H1 (cell line): Measurements from ENCODE around the gene ACKR2. TPM values are rescaled to one million over a fixed set of nuclear protein-coding genes. Genes with fewer than 3 reads are reported as not detected.
A peak's percentile ranks its signal among the peaks of the same experiment; 100 is the strongest.

ENCODE experiments used
- CTCF ChIA-PET: fragments of 300-600 bp; sonication (Branson Sonifier 250); formaldehyde crosslinking; loops from one replicate; lab custom pipeline; 2021; ENCODE audit not compliant: partially characterized antibody; lab: Charles Lee
- POLR2A ChIA-PET: fragments of 300-600 bp; sonication (Branson Sonifier 250); formaldehyde crosslinking; loops from one replicate; lab custom pipeline; 2021; ENCODE audit warnings: inconsistent platforms; ENCODE audit not compliant: partially characterized antibody; lab: Charles Lee
- DNase-seq, 2 experiments: peaks; one replicate each; pipeline versions ENCODE4 v3.0.0 to v3.0.0-alpha.2; 2010 to 2022; ENCODE audit warnings: low spot score in 2 of 2, low read depth in 1 of 2, mixed read lengths in 1 of 2
- FAIRE-seq: peaks from 2 replicates; lab custom pipeline; 2011; peaks lifted over from hg19 to GRCh38; lab: Jason Lieb, UNC
- H2AFZ ChIP-seq: 2 replicates; pipeline ENCODE4 v1.8.1; 2012; ENCODE audit warnings: low read length, inconsistent platforms
- H2AK5ac ChIP-seq: 2 replicates; pipeline ENCODE4 v1.6.1; 2013; ENCODE audit warnings: low read depth, low read length
- H2BK120ac ChIP-seq: replicated peaks from 2 replicates; pipeline ENCODE3; 2013; ENCODE audit warnings: low read depth, low read length, inconsistent platforms
- H2BK12ac ChIP-seq: 2 replicates; pipeline ENCODE4 v1.6.1; 2013; ENCODE audit warnings: low read depth, low read length
- H2BK15ac ChIP-seq: 2 replicates; pipeline ENCODE4 v1.6.1; 2013; ENCODE audit warnings: low read length
- H2BK20ac ChIP-seq: 2 replicates; pipeline ENCODE4 v1.6.1; 2013; ENCODE audit warnings: low read length
- H2BK5ac ChIP-seq: 2 replicates; pipeline ENCODE4 v1.6.1; 2013; ENCODE audit warnings: low read depth, low read length
- H3K14ac ChIP-seq: 2 replicates; pipeline ENCODE4 v1.6.1; 2013; ENCODE audit warnings: inconsistent platforms; ENCODE audit not compliant: insufficient read length
- H3K18ac ChIP-seq: 2 replicates; pipeline ENCODE4 v1.6.1; 2013; ENCODE audit warnings: low read length; ENCODE audit errors: extremely low read depth
- H3K23ac ChIP-seq: 2 replicates; pipeline ENCODE4 v1.6.1; 2013; ENCODE audit warnings: inconsistent platforms; ENCODE audit not compliant: insufficient read length
- H3K23me2 ChIP-seq: 2 replicates; pipeline ENCODE4 v1.6.1; 2013; ENCODE audit warnings: low read depth, low read length
- H3K27ac ChIP-seq: 2 replicates; pipeline ENCODE4 v1.6.1; 2011; ENCODE audit warnings: low read depth, low read length, inconsistent platforms
- H3K27me3 ChIP-seq, 4 experiments: replicated peaks in 1 of 4; 1 replicate in 1 of 4; 2 replicates in 3 of 4; pipeline versions ENCODE4 v1.6.1 to v1.8.1; 2011 to 2013; ENCODE audit warnings: low read length in 3 of 4, mild to moderate bottlenecking in 3 of 4, inconsistent platforms in 2 of 4, mixed read lengths in 2 of 4, moderate library complexity in 1 of 4; ENCODE audit not compliant: control insufficient read depth in 3 of 4, insufficient read depth in 3 of 4; ENCODE audit errors: extremely low read depth in 1 of 4
- H3K36me3 ChIP-seq, 4 experiments: 2 replicates each; pipeline versions ENCODE4 v1.6.1 to v1.8.1; 2011 to 2013; ENCODE audit warnings: mild to moderate bottlenecking in 4 of 4, low read length in 3 of 4, moderate library complexity in 2 of 4, control low read depth in 1 of 4, inconsistent platforms in 1 of 4; ENCODE audit not compliant: insufficient read depth in 4 of 4, control insufficient read depth in 2 of 4
- H3K4ac ChIP-seq: replicated peaks from 2 replicates; pipeline ENCODE3; 2013; ENCODE audit warnings: low read length, low read depth, mixed read lengths, inconsistent platforms; ENCODE audit not compliant: insufficient read length
- H3K4me1 ChIP-seq, 4 experiments: replicated peaks in 1 of 4; 1 replicate in 1 of 4; 2 replicates in 3 of 4; pipeline versions ENCODE4 v1.6.1 to v1.8.1; 2011 to 2013; ENCODE audit warnings: low read length in 3 of 4, inconsistent platforms in 2 of 4, mixed read lengths in 1 of 4; ENCODE audit not compliant: insufficient read depth in 4 of 4, control insufficient read depth in 3 of 4
- H3K4me2 ChIP-seq, 2 experiments: 2 replicates each; pipeline versions ENCODE4 v1.6.1 to v1.8.1; 2011 to 2013; ENCODE audit warnings: low read depth in 2 of 2, low read length in 2 of 2, control low read depth in 1 of 2, inconsistent platforms in 1 of 2, mild to moderate bottlenecking in 1 of 2; ENCODE audit not compliant: insufficient read depth in 1 of 2
- H3K4me3 ChIP-seq, 4 experiments: fragments of 200-600, 300-600 bp in 1 of 4; sonication (generic), shearing (Covaris generic), sonication (Bioruptor Twin) in 1 of 4; 2 replicates each; pipeline versions ENCODE4 v1.5.1 to v1.8.1; 2011 to 2016; ENCODE audit warnings: low read length in 4 of 4, low read depth in 3 of 4, control low read depth in 2 of 4, inconsistent platforms in 2 of 4, mild to moderate bottlenecking in 2 of 4, mixed read lengths in 1 of 4, moderate library complexity in 1 of 4; ENCODE audit not compliant: insufficient read depth in 2 of 4; ENCODE audit errors: extremely low read depth in 1 of 4
- H3K56ac ChIP-seq: replicated peaks from 2 replicates; pipeline ENCODE3; 2013; ENCODE audit warnings: low read depth, mild to moderate bottlenecking, mixed read lengths, low read length, inconsistent platforms; ENCODE audit not compliant: insufficient read length
- H3K79me1 ChIP-seq: 2 replicates; pipeline ENCODE4 v1.6.1; 2013; ENCODE audit warnings: low read depth, low read length, control low read depth
- H3K79me2 ChIP-seq, 2 experiments: 2 replicates each; pipeline versions ENCODE4 v1.6.1 to v1.8.1; 2012 to 2013; ENCODE audit warnings: low read length in 2 of 2, mild to moderate bottlenecking in 2 of 2, inconsistent platforms in 1 of 2; ENCODE audit not compliant: insufficient read depth in 2 of 2, control insufficient read depth in 1 of 2
- H3K9ac ChIP-seq, 4 experiments: replicated peaks in 1 of 4; 1 replicate in 1 of 4; 2 replicates in 3 of 4; pipeline versions ENCODE4 v1.6.1 to v1.8.1; 2011 to 2013; ENCODE audit warnings: low read depth in 3 of 4, low read length in 3 of 4, control low read depth in 2 of 4, mild to moderate bottlenecking in 2 of 4, moderate library complexity in 2 of 4, inconsistent platforms in 1 of 4; ENCODE audit errors: extremely low read depth in 1 of 4
- H3K9me3 ChIP-seq, 2 experiments: 2 replicates each; pipeline versions ENCODE4 v1.6.1 to v1.8.1; 2012 to 2013; ENCODE audit warnings: mild to moderate bottlenecking in 2 of 2, moderate library complexity in 2 of 2, control low read depth in 1 of 2, inconsistent platforms in 1 of 2, low read depth in 1 of 2, low read length in 1 of 2, mixed read lengths in 1 of 2; ENCODE audit not compliant: insufficient read depth in 2 of 2
- H4K20me1 ChIP-seq, 2 experiments: replicated peaks in 1 of 2; 2 replicates each; pipeline versions ENCODE3 to v1.8.1; 2011 to 2013; ENCODE audit warnings: inconsistent platforms in 2 of 2, low read length in 2 of 2, mild to moderate bottlenecking in 1 of 2; ENCODE audit not compliant: insufficient read depth in 2 of 2, control insufficient read depth in 1 of 2
- H4K5ac ChIP-seq: 2 replicates; pipeline ENCODE4 v1.6.1; 2013; ENCODE audit warnings: low read length, low read depth, mixed read lengths, inconsistent platforms; ENCODE audit not compliant: insufficient read length
- H4K8ac ChIP-seq: 2 replicates; pipeline ENCODE4 v1.8.0; 2013; ENCODE audit warnings: mild to moderate bottlenecking, moderate library complexity, low read length, inconsistent platforms; ENCODE audit not compliant: insufficient read depth; ENCODE audit errors: extremely low read depth
- H4K91ac ChIP-seq: replicated peaks from 2 replicates; pipeline ENCODE3; 2013; ENCODE audit warnings: low read length, mixed read lengths, inconsistent platforms; ENCODE audit not compliant: insufficient read length
- ATF3 ChIP-seq: IDR thresholded peaks from 2 replicates; pipeline ENCODE4 v1.6.1; 2011; ENCODE audit warnings: low read depth, mild to moderate bottlenecking, low read length; ENCODE audit not compliant: insufficient read depth
- CREB1 ChIP-seq: IDR thresholded peaks from 2 replicates; pipeline ENCODE4 v1.6.1; 2012; ENCODE audit warnings: inconsistent platforms
- CTBP2 ChIP-seq: IDR thresholded peaks from 2 replicates; pipeline ENCODE4 v1.7.0; 2011; ENCODE audit warnings: borderline replicate concordance, mild to moderate bottlenecking, moderate library complexity, mixed read lengths, low read length; ENCODE audit not compliant: insufficient read depth, insufficient read length
- EZH2 ChIP-seq: fragments of 200-600 bp; sonication (generic); IDR thresholded peaks from 2 replicates; pipeline ENCODE4 v1.7.1; 2012; ENCODE audit warnings: low read depth, mild to moderate bottlenecking, moderate library complexity, low read length, inconsistent platforms; ENCODE audit not compliant: severe bottlenecking
- FOSL1 ChIP-seq: IDR thresholded peaks from 2 replicates; pipeline ENCODE4 v1.6.1; 2011; ENCODE audit warnings: mild to moderate bottlenecking, low read depth, low read length, moderate library complexity; ENCODE audit not compliant: insufficient read depth
- JUND ChIP-seq: IDR thresholded peaks from 2 replicates; pipeline ENCODE4 v1.6.1; 2011; ENCODE audit warnings: mild to moderate bottlenecking, improper control_type of control experiment, low read length
- MAFK ChIP-seq: IDR thresholded peaks from 2 replicates; pipeline ENCODE4 v1.6.1; 2012; ENCODE audit warnings: low read depth, mild to moderate bottlenecking, improper control_type of control experiment, low read length
- POLR2A ChIP-seq, 2 experiments: IDR thresholded peaks; 1 replicate in 1 of 2; 2 replicates in 1 of 2; pipeline ENCODE4 v1.6.1; 2011; ENCODE audit warnings: low read depth in 2 of 2, low read length in 2 of 2, mild to moderate bottlenecking in 2 of 2; ENCODE audit errors: control extremely low read depth in 1 of 2
- POU5F1 ChIP-seq: IDR thresholded peaks from 2 replicates; pipeline ENCODE4 v1.6.1; 2011; ENCODE audit warnings: low read depth, mild to moderate bottlenecking, low read length, moderate library complexity
- RBBP5 ChIP-seq: IDR thresholded peaks from 2 replicates; pipeline ENCODE4 v1.7.1; 2012; ENCODE audit warnings: low read depth, mild to moderate bottlenecking, inconsistent platforms, low read length, moderate library complexity, borderline replicate concordance
- SRF ChIP-seq: IDR thresholded peaks from 2 replicates; pipeline ENCODE4 v1.6.1; 2011; ENCODE audit warnings: mild to moderate bottlenecking, low read depth, low read length, moderate library complexity
- TAF7 ChIP-seq: optimal IDR thresholded peaks from 2 replicates; pipeline ENCODE3; 2011; ENCODE audit warnings: low read depth, mild to moderate bottlenecking, inconsistent platforms, low read length, moderate library complexity, borderline replicate concordance
- TBP ChIP-seq: IDR thresholded peaks from 2 replicates; pipeline ENCODE4 v1.6.1; 2011; ENCODE audit warnings: low read depth, low read length, improper control_type of control experiment
- TCF12 ChIP-seq: IDR thresholded peaks from 2 replicates; pipeline ENCODE4 v1.6.1; 2011; ENCODE audit warnings: low read depth, mild to moderate bottlenecking, low read length
- ZNF274 ChIP-seq: IDR thresholded peaks from 2 replicates; pipeline ENCODE4 v1.7.0; 2012; ENCODE audit warnings: low read length, borderline replicate concordance; ENCODE audit errors: extremely low read depth
- WGBS, 2 experiments: shearing (Covaris generic) in 1 of 2; methylation state at CpG; one replicate each; pipeline versions ENCODE4 v1.1.6 to v1.1.7; 2013 to 2015; ENCODE audit warnings: low lambda C conversion rate in 2 of 2, mixed read lengths in 2 of 2, inconsistent platforms in 1 of 2, low coverage in 1 of 2, missing lambda C conversion rate in 1 of 2; ENCODE audit not compliant: insufficient replicate concordance in 2 of 2, insufficient coverage in 1 of 2, insufficient read length in 1 of 2; ENCODE audit errors: extremely low coverage in 1 of 2, missing lambda C conversion rate in 1 of 2; 5-methylcytosine and 5-hydroxymethylcytosine counted together
- polyA plus RNA-seq, 7 experiments: library from polyadenylated mRNA; depleted of rRNA in 3 of 7; stranded (reverse) in 5 of 7; unstranded in 2 of 7; fragments of >200 nt in 5 of 7; fragments of 200-250 nt in 2 of 7; gene quantifications; 1 replicate in 5 of 7; 2 replicates in 1 of 7; 4 replicates in 1 of 7; pipeline versions ENCODE4 v1.2.1 to v1.2.3, GENCODE V29; 2011 to 2013; ENCODE audit warnings: missing spikeins in 2 of 7, mixed read lengths in 2 of 7
- total RNA-seq: library from RNA; stranded (reverse); fragmentation: NEBNext Ultra II Directional; extraction: Animal tissue kit (Norgen Biotek cat#: 25700); gene quantifications from 2 replicates; pipeline ENCODE4 v1.2.1, GENCODE V29; 2021

ACKR2 gene
- total and polyA plus RNA-seq, 2 of the 8 experiments (the other 6 are each of a cell fraction or from before 2014, with no cell fraction given): 0.09 to 0.12 TPM

GRCh38 chr3:42764115-42764514 is 45.1 kb upstream of the ACKR2 start:
- Histone ChIP-seq H3K36me3 (no peaks in the 10 kb centered on the region), H3K4me1 (peaks cover 1 to 12% (median 3%) of the 10 kb centered on the region in 4 experiments; a peak in 4 of 7 replicates), H4K91ac (no peak overlapping the region), H2AK5ac (no peak overlapping the region), H3K23ac (no peak overlapping the region), H2AFZ (no peak overlapping the region), H3K4me2 (no peak overlapping the region), H2BK15ac (no peak overlapping the region), H3K79me1 (no peaks in the 10 kb centered on the region), H3K27me3 (no peaks in the 10 kb centered on the region), H3K4ac (no peak overlapping the region), H2BK120ac (peak overlapping the region; percentile 92), H3K14ac (no peak overlapping the region), H4K8ac (no peak overlapping the region), H3K27ac (no peak overlapping the region), H4K20me1 (no peaks in the 10 kb centered on the region), H2BK20ac (no peak overlapping the region; the same call in 1 of the 2 replicates), H2BK5ac (no peak overlapping the region), H3K23me2 (no peaks in the 10 kb centered on the region), H3K9me3 (no peaks in the 10 kb centered on the region), H3K79me2 (no peaks in the 10 kb centered on the region), H4K5ac (no peak overlapping the region), H3K9ac (no peak overlapping the region), H3K4me3 (no peak overlapping the region), H3K56ac (no peak overlapping the region), H3K18ac (0 out of 2 replicates have a peak overlapping the region, but pooled peaks have one; percentile 4), H2BK12ac (no peak overlapping the region)
- ChIA-PET CTCF (interaction anchor here (0.6 to 4.0 kb wide), 2 partner anchors 11 to 1394 kb away, joined by 4 to 24 read pairs; no protein-coding TSS in a partner anchor), POLR2A (no interaction called here)
- FAIRE-seq: no peak
- DNase-seq: no peak
- WGBS, 2 experiments: 89% methylated on average over 3 of the region's 3 CpGs; no CpG with 5 or more reads in 1 of the 2 experiments
- TF ChIP-seq CTBP2: no peak
- TF ChIP-seq ZNF274: no peak
- no peak for TF ChIP-seq JUND
- no peak for TF ChIP-seq FOSL1
- TF ChIP-seq TBP: no peak
- TF ChIP-seq RBBP5: no peak
- no peak for TF ChIP-seq POLR2A (IDR thresholded peaks at IDR 0.05; ENCODE audit: control extremely low read depth in 1 of 2, low read depth in 2 of 2, low read length in 2 of 2)
- no peak for TF ChIP-seq MAFK
- no peak for TF ChIP-seq SRF
- TF ChIP-seq EZH2: no peak
- TF ChIP-seq ATF3: no peak
- TF ChIP-seq TCF12: no peak
- TF ChIP-seq TAF7: no peak
- no peak for TF ChIP-seq CREB1
- TF ChIP-seq POU5F1: no peak
